ENCODE results near the gene C2CD4D. TPM values are rescaled to one million over a fixed set of nuclear protein-coding genes. Genes with fewer than 3 reads are reported as not detected.

The C2CD4D gene
- total RNA-seq, 1 experiment from 2014 or later: 0.17 TPM

DNA sequence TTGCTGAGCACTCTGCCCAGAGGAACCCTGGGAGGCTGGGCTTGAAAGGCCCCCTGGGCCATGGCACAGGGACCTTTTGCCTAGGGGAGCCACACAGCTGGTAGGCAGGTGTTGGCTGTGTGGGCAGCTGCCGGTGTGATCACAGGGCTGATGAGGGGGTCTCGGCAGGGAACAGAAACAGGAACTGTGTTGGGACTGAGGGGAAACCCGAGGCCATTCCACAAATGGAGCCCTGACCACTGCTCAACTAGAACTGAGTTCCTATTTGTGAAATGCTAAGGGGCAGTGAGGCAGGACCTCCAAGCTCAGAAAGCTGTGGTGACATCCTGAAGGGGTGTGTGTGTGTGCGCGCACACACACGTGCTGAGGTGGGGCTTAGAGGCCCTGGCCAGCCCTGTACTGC, 20.3 kb upstream of the C2CD4D start:
- Histone ChIP-seq H3K9me2 (ENCODE audit: insufficient read depth) (no peaks in the 10 kb centered on the region), H3K27ac (ENCODE audit: low read depth, low read length) (no peak overlapping the region), H3K36me3 (ENCODE audit: control insufficient read depth in 1 of 2, insufficient read depth in 2 of 2, low read length in 2 of 2) (no peaks in the 10 kb centered on the region), H3K4me3 (replicated peaks in 1 of 2; ENCODE audit: low read depth in 1 of 2, low read length in 2 of 2) (no peak overlapping the region), H3K27me3 (ENCODE audit: insufficient read depth, low read length) (no peaks in the 10 kb centered on the region), H3K9me3 (ENCODE audit: control insufficient read depth in 1 of 2, insufficient read depth in 1 of 2, low read depth in 1 of 2, low read length in 2 of 2) (no peaks in the 10 kb centered on the region), H3K9ac (ENCODE audit: low read length) (no peak overlapping the region), H4K20me1 (ENCODE audit: insufficient read depth) (no peaks in the 10 kb centered on the region), H3K4me1 (ENCODE audit: control insufficient read depth in 1 of 2, insufficient read depth in 2 of 2, low read length in 2 of 2) (no peaks in the 10 kb centered on the region), H3K79me2 (ENCODE audit: insufficient read depth, low read length) (no peaks in the 10 kb centered on the region), H3K4me2 (ENCODE audit: low read length) (no peak overlapping the region), H2AFZ (ENCODE audit: low read depth, low read length, poor library complexity, severe bottlenecking) (no peak overlapping the region)
- no peak for ATAC-seq
- POLR2A ChIA-PET: no interaction called here
- TF ChIP-seq SP1 (IDR thresholded peaks at IDR 0.05; ENCODE audit: low read depth) (no peak), EGR1 (IDR thresholded peaks at IDR 0.05; ENCODE audit: low read depth) (no peak), TCF7L2 (IDR thresholded peaks at IDR 0.05; ENCODE audit: borderline replicate concordance, extremely low read depth, insufficient read depth, insufficient read length) (no peak), EZH2 (IDR thresholded peaks at IDR 0.05) (no peak), YY1 (IDR thresholded peaks at IDR 0.05; ENCODE audit: extremely low read depth, insufficient replicate concordance, low read depth, low read length) (no peak), SIN3A (IDR thresholded peaks at IDR 0.05; ENCODE audit: low read depth) (no peak), POLR2A (IDR thresholded peaks at IDR 0.05; ENCODE audit: borderline replicate concordance, extremely low read depth, insufficient read depth, insufficient read length) (no peak), SRF (IDR thresholded peaks at IDR 0.05; ENCODE audit: low read depth) (no peak), ELF1 (IDR thresholded peaks at IDR 0.05; ENCODE audit: borderline replicate concordance, low read depth) (no peak)
- TF ChIP-seq, protein P1, sequence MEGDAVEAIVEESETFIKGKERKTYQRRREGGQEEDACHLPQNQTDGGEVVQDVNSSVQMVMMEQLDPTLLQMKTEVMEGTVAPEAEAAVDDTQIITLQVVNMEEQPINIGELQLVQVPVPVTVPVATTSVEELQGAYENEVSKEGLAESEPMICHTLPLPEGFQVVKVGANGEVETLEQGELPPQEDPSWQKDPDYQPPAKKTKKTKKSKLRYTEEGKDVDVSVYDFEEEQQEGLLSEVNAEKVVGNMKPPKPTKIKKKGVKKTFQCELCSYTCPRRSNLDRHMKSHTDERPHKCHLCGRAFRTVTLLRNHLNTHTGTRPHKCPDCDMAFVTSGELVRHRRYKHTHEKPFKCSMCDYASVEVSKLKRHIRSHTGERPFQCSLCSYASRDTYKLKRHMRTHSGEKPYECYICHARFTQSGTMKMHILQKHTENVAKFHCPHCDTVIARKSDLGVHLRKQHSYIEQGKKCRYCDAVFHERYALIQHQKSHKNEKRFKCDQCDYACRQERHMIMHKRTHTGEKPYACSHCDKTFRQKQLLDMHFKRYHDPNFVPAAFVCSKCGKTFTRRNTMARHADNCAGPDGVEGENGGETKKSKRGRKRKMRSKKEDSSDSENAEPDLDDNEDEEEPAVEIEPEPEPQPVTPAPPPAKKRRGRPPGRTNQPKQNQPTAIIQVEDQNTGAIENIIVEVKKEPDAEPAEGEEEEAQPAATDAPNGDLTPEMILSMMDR (IDR thresholded peaks at IDR 0.05 in 2 of 3, conservative IDR thresholded peaks at IDR 0.05 in 1 of 3; ENCODE audit: borderline replicate concordance in 1 of 3, insufficient read depth in 1 of 3, low read depth in 2 of 3, low read length in 2 of 3): no peak
- TF ChIP-seq, protein P2, sequence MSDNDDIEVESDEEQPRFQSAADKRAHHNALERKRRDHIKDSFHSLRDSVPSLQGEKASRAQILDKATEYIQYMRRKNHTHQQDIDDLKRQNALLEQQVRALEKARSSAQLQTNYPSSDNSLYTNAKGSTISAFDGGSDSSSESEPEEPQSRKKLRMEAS (IDR thresholded peaks at IDR 0.05): no peak
- TF ChIP-seq, protein P3, sequence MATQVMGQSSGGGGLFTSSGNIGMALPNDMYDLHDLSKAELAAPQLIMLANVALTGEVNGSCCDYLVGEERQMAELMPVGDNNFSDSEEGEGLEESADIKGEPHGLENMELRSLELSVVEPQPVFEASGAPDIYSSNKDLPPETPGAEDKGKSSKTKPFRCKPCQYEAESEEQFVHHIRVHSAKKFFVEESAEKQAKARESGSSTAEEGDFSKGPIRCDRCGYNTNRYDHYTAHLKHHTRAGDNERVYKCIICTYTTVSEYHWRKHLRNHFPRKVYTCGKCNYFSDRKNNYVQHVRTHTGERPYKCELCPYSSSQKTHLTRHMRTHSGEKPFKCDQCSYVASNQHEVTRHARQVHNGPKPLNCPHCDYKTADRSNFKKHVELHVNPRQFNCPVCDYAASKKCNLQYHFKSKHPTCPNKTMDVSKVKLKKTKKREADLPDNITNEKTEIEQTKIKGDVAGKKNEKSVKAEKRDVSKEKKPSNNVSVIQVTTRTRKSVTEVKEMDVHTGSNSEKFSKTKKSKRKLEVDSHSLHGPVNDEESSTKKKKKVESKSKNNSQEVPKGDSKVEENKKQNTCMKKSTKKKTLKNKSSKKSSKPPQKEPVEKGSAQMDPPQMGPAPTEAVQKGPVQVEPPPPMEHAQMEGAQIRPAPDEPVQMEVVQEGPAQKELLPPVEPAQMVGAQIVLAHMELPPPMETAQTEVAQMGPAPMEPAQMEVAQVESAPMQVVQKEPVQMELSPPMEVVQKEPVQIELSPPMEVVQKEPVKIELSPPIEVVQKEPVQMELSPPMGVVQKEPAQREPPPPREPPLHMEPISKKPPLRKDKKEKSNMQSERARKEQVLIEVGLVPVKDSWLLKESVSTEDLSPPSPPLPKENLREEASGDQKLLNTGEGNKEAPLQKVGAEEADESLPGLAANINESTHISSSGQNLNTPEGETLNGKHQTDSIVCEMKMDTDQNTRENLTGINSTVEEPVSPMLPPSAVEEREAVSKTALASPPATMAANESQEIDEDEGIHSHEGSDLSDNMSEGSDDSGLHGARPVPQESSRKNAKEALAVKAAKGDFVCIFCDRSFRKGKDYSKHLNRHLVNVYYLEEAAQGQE (IDR thresholded peaks at IDR 0.05; ENCODE audit: low read depth): no peak
- no TSS peak for BruUV-seq (replicated peaks)
- intact Hi-C loops (cut with micrococcal nuclease): no loop called here
- no peak for DNase-seq (ENCODE audit: low read depth, low spot score)
- CTCF ChIA-PET: no interaction called here
- RAD21 ChIA-PET (ENCODE audit: low non-redundant PET in 1 of 2, low total read pairs in 2 of 2, uncharacterized antibody in 2 of 2, unreplicated experiment in 2 of 2): no interaction called here
